Endothelial cell of umbilical vein (primary cell): ENCODE results near the gene FGF5. TPM values are rescaled to one million over a fixed set of nuclear protein-coding genes. Genes with fewer than 3 reads are reported as not detected.

Experiments
- BruUV-seq: library from RNA; stranded (reverse); fragments of 400-500 nt; replicated peaks from 2 replicates; lab custom pipeline; 2021; lab: Mats Ljungman, UMichigan
- CTCF ChIA-PET: fragments of 300-600, 350-600 bp; sonication (Branson Sonifier 250); formaldehyde crosslinking; loops from one replicate; lab custom pipeline; 2021; ENCODE audit warnings: antibody characterized with exemption, inconsistent platforms; lab: Charles Lee
- POLR2A ChIA-PET: fragments of 300-600, 350-600 bp; sonication (Branson Sonifier 250); formaldehyde crosslinking; loops from one replicate; lab custom pipeline; 2021; ENCODE audit warnings: antibody characterized with exemption, inconsistent platforms; lab: Charles Lee
- DNase-seq: peaks from one replicate; pipeline ENCODE4 v3.0.0-alpha.2; 2011; ENCODE audit warnings: low read depth, low spot score
- FAIRE-seq: peaks from 2 replicates; lab custom pipeline; 2011; peaks lifted over from hg19 to GRCh38; lab: Jason Lieb, UNC
- H2AFZ ChIP-seq: 2 replicates; pipeline ENCODE4 v1.6.0; 2012; ENCODE audit warnings: low read depth, low read length, control low read depth, inconsistent platforms
- H3K27ac ChIP-seq: 2 replicates; pipeline ENCODE4 v1.5.1; 2011; ENCODE audit warnings: low read depth, mild to moderate bottlenecking, control low read depth, low read length, moderate library complexity; ENCODE audit not compliant: insufficient read depth
- H3K27me3 ChIP-seq, 2 experiments: 2 replicates each; pipeline versions ENCODE4 v1.6.0 to v1.6.1; 2011; ENCODE audit warnings: low read length in 2 of 2, mixed read lengths in 1 of 2; ENCODE audit not compliant: control insufficient read depth in 2 of 2, insufficient read depth in 2 of 2
- H3K36me3 ChIP-seq, 2 experiments: 2 replicates in 1 of 2; 3 replicates in 1 of 2; pipeline ENCODE4 v1.5.1; 2011; ENCODE audit warnings: low read length in 2 of 2, mild to moderate bottlenecking in 1 of 2, moderate library complexity in 1 of 2; ENCODE audit not compliant: control insufficient read depth in 2 of 2, insufficient read depth in 2 of 2; ENCODE audit errors: extremely low read depth in 1 of 2
- H3K4me1 ChIP-seq: 3 replicates; pipeline ENCODE4 v1.5.1; 2011; ENCODE audit warnings: mild to moderate bottlenecking, low read length; ENCODE audit not compliant: control insufficient read depth, insufficient read depth; ENCODE audit errors: extremely low read depth
- H3K4me2 ChIP-seq: 2 replicates; pipeline ENCODE4 v1.6.1; 2011; ENCODE audit warnings: low read length, control low read depth, mixed read lengths; ENCODE audit not compliant: insufficient read depth
- H3K4me3 ChIP-seq, 3 experiments: fragments of 200-600 bp in 1 of 3; sonication (generic), shearing (Covaris generic) in 1 of 3; replicated peaks in 1 of 3; 2 replicates each; pipeline ENCODE4 v1.5.1; 2011 to 2016; ENCODE audit warnings: control low read depth in 3 of 3, low read length in 3 of 3, mild to moderate bottlenecking in 2 of 3, inconsistent platforms in 1 of 3, low read depth in 1 of 3, moderate library complexity in 1 of 3; ENCODE audit not compliant: insufficient read depth in 1 of 3
- H3K79me2 ChIP-seq: 2 replicates; pipeline ENCODE4 v1.6.0; 2012; ENCODE audit warnings: low read length, inconsistent platforms; ENCODE audit not compliant: control insufficient read depth, insufficient read depth
- H3K9ac ChIP-seq: replicated peaks from 2 replicates; pipeline ENCODE3; 2011; ENCODE audit warnings: low read length, control low read depth; ENCODE audit not compliant: insufficient read depth; ENCODE audit errors: extremely low read depth
- H3K9me1 ChIP-seq: replicated peaks from 3 replicates; pipeline ENCODE4 v1.6.0; 2011; ENCODE audit warnings: mild to moderate bottlenecking, low read length; ENCODE audit not compliant: control insufficient read depth, insufficient read depth; ENCODE audit errors: extremely low read depth
- H3K9me3 ChIP-seq: replicated peaks from 2 replicates; pipeline ENCODE4 v1.5.1; 2012; ENCODE audit warnings: low read length, inconsistent platforms; ENCODE audit not compliant: control insufficient read depth, insufficient read depth
- H4K20me1 ChIP-seq: replicated peaks from 2 replicates; pipeline ENCODE3; 2011; ENCODE audit warnings: mild to moderate bottlenecking, low read length; ENCODE audit not compliant: control insufficient read depth, insufficient read depth; ENCODE audit errors: extremely low read depth
- EZH2 ChIP-seq: IDR thresholded peaks from 2 replicates; pipeline ENCODE4 v1.6.1; 2012; ENCODE audit warnings: borderline replicate concordance, low read depth, mild to moderate bottlenecking, moderate library complexity, low read length, inconsistent platforms; ENCODE audit not compliant: severe bottlenecking
- FOS ChIP-seq: IDR thresholded peaks from 2 replicates; pipeline ENCODE4 v1.6.1; 2011; ENCODE audit warnings: mild to moderate bottlenecking, low read length, moderate library complexity, borderline replicate concordance; ENCODE audit not compliant: insufficient read depth
- GATA2 ChIP-seq: IDR thresholded peaks from 2 replicates; pipeline ENCODE4 v1.7.0; 2011; ENCODE audit warnings: low read depth, mild to moderate bottlenecking, moderate library complexity, mixed read lengths, low read length; ENCODE audit not compliant: insufficient read length, insufficient read depth
- JUN ChIP-seq: IDR thresholded peaks from 2 replicates; pipeline ENCODE4 v1.6.1; 2011; ENCODE audit warnings: borderline replicate concordance, low read depth; ENCODE audit not compliant: insufficient read length, insufficient read depth
- MAX ChIP-seq: IDR thresholded peaks from 2 replicates; pipeline ENCODE4 v1.6.1; 2011; ENCODE audit not compliant: insufficient read depth, insufficient read length
- MYC ChIP-seq: IDR thresholded peaks from one replicate; pipeline ENCODE4 v1.6.1; 2011; ENCODE audit warnings: mild to moderate bottlenecking, low read depth, low read length
- POLR2A ChIP-seq: IDR thresholded peaks from 2 replicates; pipeline ENCODE4 v1.6.1; 2012; ENCODE audit warnings: low read depth, mild to moderate bottlenecking, control low read depth, low read length
- POLR2AphosphoS5 ChIP-seq: IDR thresholded peaks from 2 replicates; pipeline ENCODE4 v1.6.1; 2012; ENCODE audit warnings: low read depth, mild to moderate bottlenecking, control low read depth, low read length, moderate library complexity; ENCODE audit not compliant: insufficient read depth
- dilution Hi-C: fragments of 300-500 bp; cut with MboI; formaldehyde crosslinking; loops from one replicate; pipeline ENCODE4 v1.15.0; 2019; ENCODE audit warnings: low sequenced_read_pairs; ENCODE audit not compliant: extremely low pct_ligation_motif_present
- intact Hi-C: fragments of 100-400 bp; cut with micrococcal nuclease; formaldehyde crosslinking; loops from one replicate; pipeline ENCODE4 v1.10.0; 2022
- polyA plus RNA-seq, 4 experiments: library from polyadenylated mRNA; depleted of rRNA in 3 of 4; stranded (reverse) in 3 of 4; unstranded in 1 of 4; fragments of >200 nt; gene quantifications; 2 replicates each; pipeline versions ENCODE4 v1.2.1 to v1.2.3, GENCODE V29; 2011 to 2012; ENCODE audit warnings: missing spikeins in 1 of 4
- total RNA-seq: library from RNA; stranded (reverse); gene quantifications from 2 replicates; pipeline ENCODE4 v1.2.3, GENCODE V29; 2021
- TF ChIP-seq, protein P1 (sequence below), 2 donors: IDR thresholded peaks; 1 replicate in 1 of 2; 2 replicates in 1 of 2; pipeline ENCODE4 v1.5.1; 2011; ENCODE audit warnings: low read length in 2 of 2, mild to moderate bottlenecking in 2 of 2, moderate library complexity in 2 of 2, control low read depth in 1 of 2, inconsistent platforms in 1 of 2, low read depth in 1 of 2; ENCODE audit not compliant: insufficient read depth in 1 of 2; ENCODE audit errors: extremely low read depth in 1 of 2

FGF5 gene
- total and polyA plus RNA-seq, 2 donors (not counting 3 experiments of a cell fraction or from before 2014, with no cell fraction given), result 0.13 to 0.73 TPM

GRCh38 chr4:80276931-80277330 is 10.5 kb downstream of the FGF5 start:
- Histone ChIP-seq H3K9ac (no peak overlapping the region), H3K4me2 (no peak overlapping the region), H3K27me3 (peaks cover 5 to 47% of the 10 kb centered on the region in 2 experiments), H3K27ac (no peak overlapping the region), H3K9me1 (no peaks in the 10 kb centered on the region), H3K36me3 (no peaks in the 10 kb centered on the region), H2AFZ (no peak overlapping the region), H3K4me3 (no peak overlapping the region), H3K4me1 (no peaks in the 10 kb centered on the region), H3K9me3 (no peaks in the 10 kb centered on the region), H4K20me1 (no peaks in the 10 kb centered on the region), H3K79me2 (no peaks in the 10 kb centered on the region)
- no peak for DNase-seq
- CTCF ChIA-PET, result interaction anchor here (0.9 kb wide), 1 partner anchor 11 kb away, joined by 3 read pairs; the partner anchor contains the start of gene FGF5
- no TSS peak for BruUV-seq
- POLR2A ChIA-PET, result no interaction called here
- no peak for FAIRE-seq
- dilution Hi-C loops (no loop called here), intact Hi-C loops (no loop called here)
- TF ChIP-seq MYC, result no peak
- no peak for TF ChIP-seq FOS
- no peak for TF ChIP-seq POLR2A
- TF ChIP-seq MAX, result no peak
- TF ChIP-seq GATA2, result no peak
- TF ChIP-seq JUN, result no peak
- no peak for TF ChIP-seq EZH2
- TF ChIP-seq POLR2AphosphoS5, result no peak
- TF ChIP-seq, protein P1, sequence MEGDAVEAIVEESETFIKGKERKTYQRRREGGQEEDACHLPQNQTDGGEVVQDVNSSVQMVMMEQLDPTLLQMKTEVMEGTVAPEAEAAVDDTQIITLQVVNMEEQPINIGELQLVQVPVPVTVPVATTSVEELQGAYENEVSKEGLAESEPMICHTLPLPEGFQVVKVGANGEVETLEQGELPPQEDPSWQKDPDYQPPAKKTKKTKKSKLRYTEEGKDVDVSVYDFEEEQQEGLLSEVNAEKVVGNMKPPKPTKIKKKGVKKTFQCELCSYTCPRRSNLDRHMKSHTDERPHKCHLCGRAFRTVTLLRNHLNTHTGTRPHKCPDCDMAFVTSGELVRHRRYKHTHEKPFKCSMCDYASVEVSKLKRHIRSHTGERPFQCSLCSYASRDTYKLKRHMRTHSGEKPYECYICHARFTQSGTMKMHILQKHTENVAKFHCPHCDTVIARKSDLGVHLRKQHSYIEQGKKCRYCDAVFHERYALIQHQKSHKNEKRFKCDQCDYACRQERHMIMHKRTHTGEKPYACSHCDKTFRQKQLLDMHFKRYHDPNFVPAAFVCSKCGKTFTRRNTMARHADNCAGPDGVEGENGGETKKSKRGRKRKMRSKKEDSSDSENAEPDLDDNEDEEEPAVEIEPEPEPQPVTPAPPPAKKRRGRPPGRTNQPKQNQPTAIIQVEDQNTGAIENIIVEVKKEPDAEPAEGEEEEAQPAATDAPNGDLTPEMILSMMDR (IDR thresholded peaks at IDR 0.05; ENCODE audit: extremely low read depth in 1 of 2, insufficient read depth in 1 of 2, low read depth in 1 of 2, low read length in 2 of 2), result no peak
